Hepatocyte (in vitro differentiated cells): Measurements from ENCODE around the gene NOX5.

ENCODE experiments used
- CTCF ChIP-seq: fragments of 200-600 bp; sonication (generic); IDR thresholded peaks from 2 replicates; pipeline ENCODE4 v1.5.1; 2016; ENCODE audit warnings: antibody characterized with exemption, mild to moderate bottlenecking; ENCODE audit not compliant: poor library complexity
- EZH2 ChIP-seq: fragments of 200-600 bp; sonication (generic); IDR thresholded peaks from 2 replicates; pipeline ENCODE4 v1.6.1; 2016; ENCODE audit warnings: antibody characterized with exemption, mild to moderate bottlenecking, borderline replicate concordance
- EZH2phosphoT487 ChIP-seq: fragments of 200-600 bp; sonication (generic); IDR thresholded peaks from one replicate; pipeline ENCODE4 v1.6.1; 2018; ENCODE audit warnings: antibody characterized with exemption, mild to moderate bottlenecking, low read depth, moderate library complexity; ENCODE audit not compliant: unreplicated experiment, severe bottlenecking

DNA sequence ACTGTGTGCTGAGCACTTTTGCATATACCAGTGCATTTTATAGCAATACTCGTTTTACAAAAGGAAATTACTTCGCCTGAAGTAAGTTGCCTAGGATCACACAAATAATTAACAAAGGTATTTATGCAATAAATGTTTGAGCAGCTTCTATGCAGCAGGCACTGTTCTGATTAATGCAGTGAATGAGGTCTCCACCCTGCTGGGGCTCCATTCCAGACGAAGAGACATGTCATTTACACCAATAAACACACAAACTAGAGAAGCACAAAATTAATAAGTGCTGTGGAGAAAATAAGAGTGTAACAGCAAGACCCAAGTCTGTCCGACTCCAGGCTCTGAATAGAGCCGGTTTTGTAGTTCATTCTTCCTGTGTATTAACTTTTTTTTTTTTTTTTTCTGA, 17.5 kb downstream of the NOX5 start:
- TF ChIP-seq EZH2phosphoT487, result no peak
- no peak for TF ChIP-seq CTCF
- no peak for TF ChIP-seq EZH2
